ENCODE results near the gene RBM47.

DNA sequence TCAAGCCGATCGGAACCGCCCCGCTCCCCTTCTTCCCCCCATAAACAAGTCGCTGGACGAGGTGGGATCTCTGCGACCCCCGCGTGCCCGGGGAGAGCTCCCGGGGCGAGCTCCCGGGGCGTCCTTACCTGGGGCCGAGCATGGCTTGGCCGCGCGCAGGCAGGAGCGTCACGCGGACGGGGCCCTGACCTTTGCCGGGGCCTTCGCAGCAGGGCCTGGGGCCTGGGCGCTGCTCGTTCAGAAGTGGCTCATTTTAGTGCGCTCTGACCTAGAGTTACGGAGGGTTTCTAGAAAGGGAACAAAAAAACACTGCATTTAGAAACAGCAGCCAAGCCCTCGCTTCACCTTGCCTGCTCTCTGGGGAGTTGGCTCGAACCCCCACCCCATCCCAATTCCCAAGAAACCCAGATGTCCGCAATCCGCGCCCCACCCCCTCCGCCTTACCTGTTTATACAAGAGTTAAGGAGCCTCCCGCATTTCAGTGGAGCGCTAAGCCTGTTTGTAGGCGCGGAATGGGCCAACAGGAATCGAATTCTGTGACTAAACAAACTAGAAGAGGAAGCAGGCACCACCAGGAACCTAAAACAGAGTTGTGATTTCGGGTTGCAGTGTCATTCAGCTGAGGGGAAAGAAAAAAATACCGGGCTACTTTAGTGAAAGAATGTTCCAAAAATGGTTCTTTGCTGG, 814 bp upstream of the RBM47 start:
- TF ChIP-seq CTCF (IDR thresholded peaks at IDR 0.05; ENCODE audit: poor library complexity, severe bottlenecking) (no peak), REST (IDR thresholded peaks at IDR 0.05; ENCODE audit: borderline replicate concordance) (no peak), EZH2 (IDR thresholded peaks at IDR 0.05; ENCODE audit: borderline replicate concordance, insufficient read depth, low read length, poor library complexity, severe bottlenecking) (no peak), TAF1 (IDR thresholded peaks at IDR 0.05; ENCODE audit: low read depth) (no peak), POLR2AphosphoS5 (IDR thresholded peaks at IDR 0.05) (no peak), SMC3 (conservative IDR thresholded peaks at IDR 0.05; ENCODE audit: poor library complexity) (no peak)

Data from neural cell (in vitro differentiated cells).